Raji (cell line): ENCODE data around the gene ZBP1.

Experiments
- POLR2A ChIP-seq: IDR thresholded peaks from 2 replicates; pipeline ENCODE4 v1.6.1; 2011; ENCODE audit warnings: low read depth, low read length, control low read depth; ENCODE audit not compliant: insufficient read depth

Gene ZBP1

GRCh38 chr20:57600320-57601210 is 19.7 kb downstream of the ZBP1 start:
- TF ChIP-seq POLR2A = no peak

- TF ChIP-seq POLR2A = no peak
These were observed 21.7 kb downstream of the ZBP1 start for GRCh38 chr20:57598491-57598890.

GRCh38 chr20:57598060-57598459 is 22.2 kb downstream of the ZBP1 start:
- no peak for TF ChIP-seq POLR2A

GRCh38 chr20:57596998-57597939 is 23.0 kb downstream of the ZBP1 start:
- no peak for TF ChIP-seq POLR2A

- no peak for TF ChIP-seq POLR2A
These were observed 23.9 kb downstream of the ZBP1 start for GRCh38 chr20:57596358-57596757.

- no peak for TF ChIP-seq POLR2A
These were observed 24.9 kb downstream of the ZBP1 start for GRCh38 chr20:57595041-57596030.

GRCh38 chr20:57594092-57594951 is 25.9 kb downstream of the ZBP1 start:
- no peak for TF ChIP-seq POLR2A

GRCh38 chr20:57593134-57593886 is 26.9 kb downstream of the ZBP1 start:
- TF ChIP-seq POLR2A = no peak

GRCh38 chr20:57592263-57593092 is 27.7 kb downstream of the ZBP1 start:
- TF ChIP-seq POLR2A = no peak

- no peak for TF ChIP-seq POLR2A
These were observed 28.7 kb downstream of the ZBP1 start for GRCh38 chr20:57591289-57592229.
